ENCODE data around the gene THSD4. TPM values are rescaled to one million over a fixed set of nuclear protein-coding genes. Genes with fewer than 3 reads are reported as not detected.
A peak's percentile ranks its signal among the peaks of the same experiment; 100 is the strongest.

Gene THSD4
- total RNA-seq, 4 donors from 2014 or later: 23.0 to 68.5 (median 48.6) TPM

- Histone ChIP-seq H3K4me3 (replicated peaks in 1 of 3) (no peak overlapping the region), H3K27ac (no peak overlapping the region), H3K9me3 (no peaks in the 10 kb centered on the region), H3K4me1 (peaks cover 0 to 12% of the 10 kb centered on the region in 2 donors), H3K36me3 (no peaks in the 10 kb centered on the region), H3K27me3 (no peaks in the 10 kb centered on the region)
- 70 to 73% methylated on average over 11 of the region's 11 CpGs for WGBS, 2 donors
- TF ChIP-seq CTCF (IDR thresholded peaks at IDR 0.05): peak in 1 of 6 experiments; percentile 33
- TF ChIP-seq POLR2A (IDR thresholded peaks at IDR 0.05): no peak
- intact Hi-C loops (cut with DNase I): no loop called here
- peak; percentile 20 to 25 for DNase-seq
These were observed 637.5 kb downstream of the THSD4 start for GRCh38 chr15:71752604-71753289.

DNA sequence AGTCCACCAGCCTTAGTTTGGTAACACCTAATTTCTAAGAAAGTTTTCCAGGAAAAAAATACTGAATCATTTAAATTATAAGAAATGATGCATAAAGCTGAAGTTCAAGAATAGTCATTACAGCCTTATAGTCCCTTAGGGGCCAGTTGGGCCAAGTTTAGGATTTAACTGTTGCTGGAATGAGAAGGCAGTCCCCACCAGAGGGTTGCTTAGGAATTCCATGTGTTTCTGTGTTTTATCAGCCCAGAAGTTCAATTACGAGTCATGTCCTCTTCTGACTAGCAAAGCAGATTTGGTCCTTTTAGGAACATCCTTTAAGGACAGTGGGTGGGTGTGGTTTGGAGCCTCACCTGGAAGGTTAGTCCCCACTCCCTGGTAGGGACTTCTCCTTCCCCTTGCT lies 638.1 kb downstream of the THSD4 start:
- no peak for DNase-seq
- peaks cover 0 to 12% of the 10 kb centered on the region in 2 donors for H3K4me1 ChIP-seq
- no peaks in the 10 kb centered on the region for H3K27me3 ChIP-seq
- H3K36me3 ChIP-seq: no peaks in the 10 kb centered on the region
- no peaks in the 10 kb centered on the region for H3K9me3 ChIP-seq
- WGBS, 2 donors: 79 to 92% methylated on average over 1 of the region's 1 CpG
- no peak overlapping the region for H3K27ac ChIP-seq
- H3K4me3 ChIP-seq (replicated peaks in 1 of 3): no peak overlapping the region
- intact Hi-C loops (cut with DNase I): no loop called here
- TF ChIP-seq CTCF (IDR thresholded peaks at IDR 0.05): no peak
- TF ChIP-seq POLR2A (IDR thresholded peaks at IDR 0.05): no peak

DNA sequence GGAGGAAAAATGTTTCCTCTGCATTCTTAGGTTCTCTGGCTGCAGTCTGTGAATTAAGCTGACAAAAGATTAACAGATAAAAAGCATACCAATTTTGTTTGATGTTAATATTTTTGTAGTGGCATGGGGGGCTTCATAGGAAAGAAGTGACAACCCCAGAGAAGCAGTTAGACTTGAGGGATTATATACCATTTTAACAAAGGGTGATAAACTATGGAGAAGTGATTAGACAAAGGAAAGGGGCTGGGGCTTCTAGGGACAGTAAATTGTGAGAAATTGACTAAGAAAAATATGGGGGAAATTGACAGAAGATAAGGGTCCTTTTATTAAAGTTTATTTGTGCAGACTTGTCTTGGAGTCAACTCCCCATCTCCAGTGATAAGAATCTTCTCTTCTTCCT lies 639.4 kb downstream of the THSD4 start:
- DNase-seq: no peak
- H3K27ac ChIP-seq: no peak overlapping the region
- H3K27me3 ChIP-seq: no peaks in the 10 kb centered on the region
- H3K9me3 ChIP-seq: no peaks in the 10 kb centered on the region
- H3K4me1 ChIP-seq: peaks cover 0 to 12% of the 10 kb centered on the region in 2 donors
- no peaks in the 10 kb centered on the region for H3K36me3 ChIP-seq
- intact Hi-C loops (cut with DNase I): no loop called here
- no peak overlapping the region for H3K4me3 ChIP-seq (replicated peaks in 1 of 3)
- no peak for TF ChIP-seq POLR2A (IDR thresholded peaks at IDR 0.05)
- no peak for TF ChIP-seq CTCF (IDR thresholded peaks at IDR 0.05)

GRCh38 chr15:71755092-71755970 lies 640.1 kb downstream of the THSD4 start:
- Histone ChIP-seq H3K4me3 (replicated peaks in 1 of 3) (no peak overlapping the region), H3K9me3 (no peaks in the 10 kb centered on the region), H3K4me1 (peaks cover 0 to 12% of the 10 kb centered on the region in 2 donors), H3K27me3 (no peaks in the 10 kb centered on the region), H3K36me3 (no peaks in the 10 kb centered on the region), H3K27ac (no peak overlapping the region)
- DNase-seq: no peak
- intact Hi-C loops (cut with DNase I): no loop called here
- WGBS, 2 donors: 87% methylated on average over 4 of the region's 4 CpGs
- no peak for TF ChIP-seq POLR2A (IDR thresholded peaks at IDR 0.05)
- TF ChIP-seq CTCF (IDR thresholded peaks at IDR 0.05): no peak

Data from thyroid gland (tissue), 4 donors.